Fibroblast of lung (primary cell): ENCODE data around the gene TAF12.

Experiments
- CTCF ChIP-seq, 2 donors: IDR thresholded peaks in 1 of 2; conservative IDR thresholded peaks in 1 of 2; 1 replicate in 1 of 2; 2 replicates in 1 of 2; pipeline ENCODE4 v1.5.1; 2011 to 2012; ENCODE audit warnings: low read length in 2 of 2, control low read depth in 1 of 2, inconsistent platforms in 1 of 2, low read depth in 1 of 2, mild to moderate bottlenecking in 1 of 2
- EZH2 ChIP-seq: IDR thresholded peaks from 2 replicates; pipeline ENCODE4 v1.5.1; 2012; ENCODE audit warnings: low read length, control low read depth, mild to moderate bottlenecking; ENCODE audit errors: missing control alignments

DNA sequence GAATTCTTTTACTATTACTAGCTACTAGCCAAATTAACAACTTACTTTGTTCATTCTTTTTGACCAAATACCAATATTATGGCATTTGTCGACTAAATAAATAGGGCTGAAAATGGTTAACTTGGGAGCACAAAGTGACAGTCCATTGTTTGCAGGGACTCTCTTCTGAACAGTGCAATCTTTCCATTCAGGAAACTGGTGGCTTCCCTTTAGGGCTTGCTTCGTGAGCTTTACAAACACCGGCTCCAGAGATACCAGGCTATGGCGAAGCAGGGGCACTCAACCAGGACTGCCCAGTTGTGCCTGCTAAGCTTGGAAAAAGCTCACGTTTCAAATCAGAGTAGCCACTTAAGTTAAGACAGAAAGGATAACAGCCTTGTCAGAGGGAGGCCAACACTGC is 38.5 kb downstream of the TAF12 start:
- TF ChIP-seq CTCF (conservative IDR thresholded peaks at IDR 0.05 in 1 of 2, IDR thresholded peaks at IDR 0.05 in 1 of 2; ENCODE audit: low read depth in 1 of 2, low read length in 2 of 2): no peak
- TF ChIP-seq EZH2: no peak
